HEK293 (cell line): Measurements from ENCODE around the gene EIF2S3.
A peak's percentile ranks its signal among the peaks of the same experiment; 100 is the strongest.

ENCODE experiments used
- GFI1B ChIP-seq: fragments of 450-650 bp; formaldehyde crosslinking; IDR thresholded peaks from 2 replicates; pipeline ENCODE4 v1.5.1; 2016; ENCODE audit warnings: missing biosample characterization, missing genetic modification characterization
- YY1 ChIP-seq: fragments of 450-650 bp; formaldehyde crosslinking; IDR thresholded peaks from 2 replicates; pipeline ENCODE4 v1.5.1; 2018; ENCODE audit warnings: missing biosample characterization, missing genetic modification characterization
- ZBTB8A ChIP-seq: fragments of 450-650 bp; formaldehyde crosslinking; IDR thresholded peaks from 2 replicates; pipeline ENCODE4 v1.5.1; 2016; ENCODE audit warnings: missing biosample characterization, missing genetic modification characterization
- ZEB2 ChIP-seq: fragments of 450-650 bp; formaldehyde crosslinking; IDR thresholded peaks from 2 replicates; pipeline ENCODE4 v1.5.1; 2016; ENCODE audit warnings: missing biosample characterization, missing genetic modification characterization
- ZNF324 ChIP-seq: fragments of 450-650 bp; formaldehyde crosslinking; IDR thresholded peaks from 2 replicates; pipeline ENCODE4 v1.5.1; 2016; ENCODE audit warnings: missing biosample characterization, missing genetic modification characterization
- ZNF416 ChIP-seq: fragments of 450-650 bp; formaldehyde crosslinking; IDR thresholded peaks from 2 replicates; pipeline ENCODE4 v1.5.1; 2016; ENCODE audit warnings: missing biosample characterization, missing genetic modification characterization
- ZNF426 ChIP-seq: fragments of 450-650 bp; formaldehyde crosslinking; IDR thresholded peaks from 2 replicates; pipeline ENCODE4 v1.5.1; 2017; ENCODE audit warnings: missing biosample characterization, missing genetic modification characterization, mild to moderate bottlenecking, inconsistent platforms, moderate library complexity
- ZNF621 ChIP-seq: fragments of 450-650 bp; formaldehyde crosslinking; IDR thresholded peaks from 2 replicates; pipeline ENCODE4 v1.5.1; 2017; ENCODE audit warnings: missing biosample characterization, missing genetic modification characterization
- ZNF654 ChIP-seq: fragments of 450-650 bp; formaldehyde crosslinking; IDR thresholded peaks from 2 replicates; pipeline ENCODE4 v1.5.1; 2016; ENCODE audit warnings: low read depth, missing biosample characterization, missing genetic modification characterization
- TF ChIP-seq, protein P1 (sequence below): fragments of 450-650 bp; formaldehyde crosslinking; IDR thresholded peaks from 2 replicates; pipeline ENCODE4 v1.5.1; 2016; ENCODE audit warnings: missing biosample characterization, missing genetic modification characterization
- TF ChIP-seq, protein P2 (sequence below): fragments of 450-650 bp; formaldehyde crosslinking; IDR thresholded peaks from 2 replicates; pipeline ENCODE4 v1.5.1; 2016; ENCODE audit warnings: missing biosample characterization, missing genetic modification characterization
- TF ChIP-seq, protein P3 (sequence below): fragments of 450-650 bp; formaldehyde crosslinking; optimal IDR thresholded peaks from 2 replicates; pipeline ENCODE3; 2016; ENCODE audit warnings: missing biosample characterization, mild to moderate bottlenecking, missing genetic modification characterization
- TF ChIP-seq, protein P4 (sequence below): fragments of 450-650 bp; formaldehyde crosslinking; IDR thresholded peaks from 2 replicates; pipeline ENCODE4 v1.5.1; 2016; ENCODE audit warnings: missing biosample characterization, missing genetic modification characterization
- TF ChIP-seq, protein P5 (sequence below): fragments of 450-650 bp; formaldehyde crosslinking; IDR thresholded peaks from 2 replicates; pipeline ENCODE4 v1.5.1; 2017; ENCODE audit warnings: missing biosample characterization, missing genetic modification characterization

DNA sequence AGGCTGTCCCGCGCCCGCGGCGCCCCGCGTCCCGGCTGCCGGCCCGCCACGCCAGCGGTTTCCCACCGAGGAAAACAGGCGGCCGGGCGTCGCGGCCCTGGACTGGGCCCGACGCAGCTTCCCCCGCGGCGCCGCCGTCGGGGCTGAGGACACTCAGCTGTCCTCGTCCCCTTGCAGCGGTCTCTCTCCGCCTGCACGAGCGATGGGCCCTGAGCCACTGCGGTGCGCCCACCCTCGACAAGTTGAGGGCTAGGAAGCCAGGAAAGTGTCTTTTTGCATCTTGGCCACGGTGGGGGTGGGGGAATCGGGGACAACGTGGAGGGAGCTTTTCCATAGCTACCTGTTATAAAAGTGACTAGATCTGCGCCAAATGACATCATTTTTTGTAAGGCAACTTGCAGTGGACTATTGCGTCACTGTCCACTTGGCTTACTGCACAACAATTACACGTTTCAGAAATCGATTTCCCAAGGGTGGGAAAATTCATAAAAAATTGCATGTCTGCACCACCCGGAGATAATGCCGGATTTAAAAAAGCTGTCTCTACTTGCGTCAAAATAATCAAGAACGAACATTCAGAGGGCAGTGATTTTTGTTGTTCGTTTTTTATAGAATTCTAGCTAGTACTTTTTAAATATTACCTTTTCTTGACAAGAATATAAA lies 28.9 kb upstream of the EIF2S3 start:
- peak; percentile 89 for TF ChIP-seq ZEB2 (tag by site-specific recombination)
- TF ChIP-seq, protein P1, sequence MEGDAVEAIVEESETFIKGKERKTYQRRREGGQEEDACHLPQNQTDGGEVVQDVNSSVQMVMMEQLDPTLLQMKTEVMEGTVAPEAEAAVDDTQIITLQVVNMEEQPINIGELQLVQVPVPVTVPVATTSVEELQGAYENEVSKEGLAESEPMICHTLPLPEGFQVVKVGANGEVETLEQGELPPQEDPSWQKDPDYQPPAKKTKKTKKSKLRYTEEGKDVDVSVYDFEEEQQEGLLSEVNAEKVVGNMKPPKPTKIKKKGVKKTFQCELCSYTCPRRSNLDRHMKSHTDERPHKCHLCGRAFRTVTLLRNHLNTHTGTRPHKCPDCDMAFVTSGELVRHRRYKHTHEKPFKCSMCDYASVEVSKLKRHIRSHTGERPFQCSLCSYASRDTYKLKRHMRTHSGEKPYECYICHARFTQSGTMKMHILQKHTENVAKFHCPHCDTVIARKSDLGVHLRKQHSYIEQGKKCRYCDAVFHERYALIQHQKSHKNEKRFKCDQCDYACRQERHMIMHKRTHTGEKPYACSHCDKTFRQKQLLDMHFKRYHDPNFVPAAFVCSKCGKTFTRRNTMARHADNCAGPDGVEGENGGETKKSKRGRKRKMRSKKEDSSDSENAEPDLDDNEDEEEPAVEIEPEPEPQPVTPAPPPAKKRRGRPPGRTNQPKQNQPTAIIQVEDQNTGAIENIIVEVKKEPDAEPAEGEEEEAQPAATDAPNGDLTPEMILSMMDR (tag by site-specific recombination) = no peak
- no peak for TF ChIP-seq ZNF621 (tag by site-specific recombination)
- TF ChIP-seq, protein P2, sequence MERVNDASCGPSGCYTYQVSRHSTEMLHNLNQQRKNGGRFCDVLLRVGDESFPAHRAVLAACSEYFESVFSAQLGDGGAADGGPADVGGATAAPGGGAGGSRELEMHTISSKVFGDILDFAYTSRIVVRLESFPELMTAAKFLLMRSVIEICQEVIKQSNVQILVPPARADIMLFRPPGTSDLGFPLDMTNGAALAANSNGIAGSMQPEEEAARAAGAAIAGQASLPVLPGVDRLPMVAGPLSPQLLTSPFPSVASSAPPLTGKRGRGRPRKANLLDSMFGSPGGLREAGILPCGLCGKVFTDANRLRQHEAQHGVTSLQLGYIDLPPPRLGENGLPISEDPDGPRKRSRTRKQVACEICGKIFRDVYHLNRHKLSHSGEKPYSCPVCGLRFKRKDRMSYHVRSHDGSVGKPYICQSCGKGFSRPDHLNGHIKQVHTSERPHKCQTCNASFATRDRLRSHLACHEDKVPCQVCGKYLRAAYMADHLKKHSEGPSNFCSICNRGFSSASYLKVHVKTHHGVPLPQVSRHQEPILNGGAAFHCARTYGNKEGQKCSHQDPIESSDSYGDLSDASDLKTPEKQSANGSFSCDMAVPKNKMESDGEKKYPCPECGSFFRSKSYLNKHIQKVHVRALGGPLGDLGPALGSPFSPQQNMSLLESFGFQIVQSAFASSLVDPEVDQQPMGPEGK (tag by site-specific recombination) = peak; percentile 72
- no peak for TF ChIP-seq YY1 (tag by site-specific recombination)
- no peak for TF ChIP-seq GFI1B (tag by site-specific recombination)
- TF ChIP-seq ZNF654 (tag by site-specific recombination) = no peak
- TF ChIP-seq ZNF324 (tag by site-specific recombination) = peak; percentile 63
- TF ChIP-seq, protein P3, sequence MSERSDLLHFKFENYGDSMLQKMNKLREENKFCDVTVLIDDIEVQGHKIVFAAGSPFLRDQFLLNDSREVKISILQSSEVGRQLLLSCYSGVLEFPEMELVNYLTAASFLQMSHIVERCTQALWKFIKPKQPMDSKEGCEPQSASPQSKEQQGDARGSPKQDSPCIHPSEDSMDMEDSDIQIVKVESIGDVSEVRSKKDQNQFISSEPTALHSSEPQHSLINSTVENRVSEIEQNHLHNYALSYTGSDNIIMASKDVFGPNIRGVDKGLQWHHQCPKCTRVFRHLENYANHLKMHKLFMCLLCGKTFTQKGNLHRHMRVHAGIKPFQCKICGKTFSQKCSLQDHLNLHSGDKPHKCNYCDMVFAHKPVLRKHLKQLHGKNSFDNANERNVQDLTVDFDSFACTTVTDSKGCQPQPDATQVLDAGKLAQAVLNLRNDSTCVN (tag by site-specific recombination) = peak; percentile 62
- no peak for TF ChIP-seq ZNF416 (tag by site-specific recombination)
- TF ChIP-seq ZBTB8A (tag by site-specific recombination) = peak; percentile 94
- TF ChIP-seq, protein P4, sequence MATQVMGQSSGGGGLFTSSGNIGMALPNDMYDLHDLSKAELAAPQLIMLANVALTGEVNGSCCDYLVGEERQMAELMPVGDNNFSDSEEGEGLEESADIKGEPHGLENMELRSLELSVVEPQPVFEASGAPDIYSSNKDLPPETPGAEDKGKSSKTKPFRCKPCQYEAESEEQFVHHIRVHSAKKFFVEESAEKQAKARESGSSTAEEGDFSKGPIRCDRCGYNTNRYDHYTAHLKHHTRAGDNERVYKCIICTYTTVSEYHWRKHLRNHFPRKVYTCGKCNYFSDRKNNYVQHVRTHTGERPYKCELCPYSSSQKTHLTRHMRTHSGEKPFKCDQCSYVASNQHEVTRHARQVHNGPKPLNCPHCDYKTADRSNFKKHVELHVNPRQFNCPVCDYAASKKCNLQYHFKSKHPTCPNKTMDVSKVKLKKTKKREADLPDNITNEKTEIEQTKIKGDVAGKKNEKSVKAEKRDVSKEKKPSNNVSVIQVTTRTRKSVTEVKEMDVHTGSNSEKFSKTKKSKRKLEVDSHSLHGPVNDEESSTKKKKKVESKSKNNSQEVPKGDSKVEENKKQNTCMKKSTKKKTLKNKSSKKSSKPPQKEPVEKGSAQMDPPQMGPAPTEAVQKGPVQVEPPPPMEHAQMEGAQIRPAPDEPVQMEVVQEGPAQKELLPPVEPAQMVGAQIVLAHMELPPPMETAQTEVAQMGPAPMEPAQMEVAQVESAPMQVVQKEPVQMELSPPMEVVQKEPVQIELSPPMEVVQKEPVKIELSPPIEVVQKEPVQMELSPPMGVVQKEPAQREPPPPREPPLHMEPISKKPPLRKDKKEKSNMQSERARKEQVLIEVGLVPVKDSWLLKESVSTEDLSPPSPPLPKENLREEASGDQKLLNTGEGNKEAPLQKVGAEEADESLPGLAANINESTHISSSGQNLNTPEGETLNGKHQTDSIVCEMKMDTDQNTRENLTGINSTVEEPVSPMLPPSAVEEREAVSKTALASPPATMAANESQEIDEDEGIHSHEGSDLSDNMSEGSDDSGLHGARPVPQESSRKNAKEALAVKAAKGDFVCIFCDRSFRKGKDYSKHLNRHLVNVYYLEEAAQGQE = no peak
- TF ChIP-seq, protein P5, sequence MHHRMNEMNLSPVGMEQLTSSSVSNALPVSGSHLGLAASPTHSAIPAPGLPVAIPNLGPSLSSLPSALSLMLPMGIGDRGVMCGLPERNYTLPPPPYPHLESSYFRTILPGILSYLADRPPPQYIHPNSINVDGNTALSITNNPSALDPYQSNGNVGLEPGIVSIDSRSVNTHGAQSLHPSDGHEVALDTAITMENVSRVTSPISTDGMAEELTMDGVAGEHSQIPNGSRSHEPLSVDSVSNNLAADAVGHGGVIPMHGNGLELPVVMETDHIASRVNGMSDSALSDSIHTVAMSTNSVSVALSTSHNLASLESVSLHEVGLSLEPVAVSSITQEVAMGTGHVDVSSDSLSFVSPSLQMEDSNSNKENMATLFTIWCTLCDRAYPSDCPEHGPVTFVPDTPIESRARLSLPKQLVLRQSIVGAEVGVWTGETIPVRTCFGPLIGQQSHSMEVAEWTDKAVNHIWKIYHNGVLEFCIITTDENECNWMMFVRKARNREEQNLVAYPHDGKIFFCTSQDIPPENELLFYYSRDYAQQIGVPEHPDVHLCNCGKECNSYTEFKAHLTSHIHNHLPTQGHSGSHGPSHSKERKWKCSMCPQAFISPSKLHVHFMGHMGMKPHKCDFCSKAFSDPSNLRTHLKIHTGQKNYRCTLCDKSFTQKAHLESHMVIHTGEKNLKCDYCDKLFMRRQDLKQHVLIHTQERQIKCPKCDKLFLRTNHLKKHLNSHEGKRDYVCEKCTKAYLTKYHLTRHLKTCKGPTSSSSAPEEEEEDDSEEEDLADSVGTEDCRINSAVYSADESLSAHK = no peak
- no peak for TF ChIP-seq ZNF426
